NCI-H146 treated with DMSO at 0.1 percent for 48 hours (cell line): ENCODE data around the gene MAP2K5.

Source experiments
- DNase-seq: peaks from one replicate; lab custom pipeline; 2025; ENCODE audit not compliant: unreplicated experiment; lab: John Stamatoyannopoulos, UW

The MAP2K5 gene

GRCh38 chr15:67820992-67821783 lies 278.7 kb downstream of the MAP2K5 start:
- DNase-seq: no peak

GRCh38 chr15:67821784-67822440 lies 279.4 kb downstream of the MAP2K5 start:
- DNase-seq: peak; percentile 65

- DNase-seq: peak; percentile 9
Measured at GRCh38 chr15:67822537-67823313, 280.2 kb downstream of the MAP2K5 start.

GRCh38 chr15:67823314-67824196 lies 281.1 kb downstream of the MAP2K5 start:
- peak; percentile 41 for DNase-seq

- no peak for DNase-seq
Measured at GRCh38 chr15:67824197-67824968, 281.9 kb downstream of the MAP2K5 start.

- no peak for DNase-seq
Measured at GRCh38 chr15:67824976-67825880, 282.7 kb downstream of the MAP2K5 start, which contains the start of gene SKOR1. Gene SKOR1 (plus strand): TSS chr15:67825509. CDS start chr15:67825603, 94 bp downstream.

GRCh38 chr15:67825881-67826716 lies 283.6 kb downstream of the MAP2K5 start:
- no peak for DNase-seq

- DNase-seq: no peak
Measured at GRCh38 chr15:67826717-67827561, 284.4 kb downstream of the MAP2K5 start.

- no peak for DNase-seq
Measured at GRCh38 chr15:67827562-67828277, 285.2 kb downstream of the MAP2K5 start.

GRCh38 chr15:67828278-67828968 lies 285.9 kb downstream of the MAP2K5 start:
- DNase-seq: no peak

- no peak for DNase-seq
Measured at GRCh38 chr15:67828969-67829646, 286.6 kb downstream of the MAP2K5 start.

GRCh38 chr15:67829647-67830504 lies 287.4 kb downstream of the MAP2K5 start:
- DNase-seq: no peak

GRCh38 chr15:67831363-67831762 lies 288.9 kb downstream of the MAP2K5 start:
- no peak for DNase-seq

- no peak for DNase-seq
Measured at GRCh38 chr15:67832031-67832551, 289.6 kb downstream of the MAP2K5 start.
